ENCODE results near the gene ABL2.
"Not testable (repeated sequence)": the region's sequence is repeated elsewhere in the genome, so short reads cannot be mapped to it uniquely, and the experiment has no call there.

The ABL2 gene

GRCh38 chr1:179195376-179195775 is 34.1 kb downstream of the ABL2 start:
- TF ChIP-seq GATA1 (IDR thresholded peaks at IDR 0.05; ENCODE audit: low read depth, low read length) = no peak
- no peak for TF ChIP-seq POLR2A (IDR thresholded peaks at IDR 0.05; ENCODE audit: low read length)
- DNase-seq = no peak

GRCh38 chr1:179194068-179194537 is 35.4 kb downstream of the ABL2 start:
- no peak for DNase-seq
- TF ChIP-seq GATA1 (IDR thresholded peaks at IDR 0.05; ENCODE audit: low read depth, low read length) (no peak), POLR2A (IDR thresholded peaks at IDR 0.05; ENCODE audit: low read length) (no peak)

GRCh38 chr1:179190861-179191260 is 38.6 kb downstream of the ABL2 start:
- DNase-seq = no peak
- no peak for TF ChIP-seq POLR2A (IDR thresholded peaks at IDR 0.05; ENCODE audit: low read length)
- TF ChIP-seq GATA1 (IDR thresholded peaks at IDR 0.05; ENCODE audit: low read depth, low read length) = no peak

- TF ChIP-seq POLR2A (IDR thresholded peaks at IDR 0.05; ENCODE audit: low read length) = no peak
- no peak for TF ChIP-seq GATA1 (IDR thresholded peaks at IDR 0.05; ENCODE audit: low read depth, low read length)
- DNase-seq = peak in 1 of 2 experiments; percentile 3
Measured at GRCh38 chr1:179187735-179188471, 41.6 kb downstream of the ABL2 start.

- TF ChIP-seq GATA1 (IDR thresholded peaks at IDR 0.05; ENCODE audit: low read depth, low read length) (no peak), POLR2A (IDR thresholded peaks at IDR 0.05; ENCODE audit: low read length) (no peak)
- DNase-seq = no peak
Measured at GRCh38 chr1:179187043-179187442, 42.4 kb downstream of the ABL2 start.

- no peak for DNase-seq
- no peak for TF ChIP-seq GATA1 (IDR thresholded peaks at IDR 0.05; ENCODE audit: low read depth, low read length)
- TF ChIP-seq POLR2A (IDR thresholded peaks at IDR 0.05; ENCODE audit: low read length) = no peak
Measured at GRCh38 chr1:179184403-179184802, 45.1 kb downstream of the ABL2 start.

- TF ChIP-seq GATA1 (IDR thresholded peaks at IDR 0.05; ENCODE audit: low read depth, low read length) (no peak), POLR2A (IDR thresholded peaks at IDR 0.05; ENCODE audit: low read length) (no peak)
- DNase-seq = no peak
Measured at GRCh38 chr1:179183857-179184256, 45.6 kb downstream of the ABL2 start.

- no peak for TF ChIP-seq POLR2A (IDR thresholded peaks at IDR 0.05; ENCODE audit: low read length)
- no peak for TF ChIP-seq GATA1 (IDR thresholded peaks at IDR 0.05; ENCODE audit: low read depth, low read length)
- no peak for DNase-seq
Measured at GRCh38 chr1:179178950-179179349, 50.5 kb downstream of the ABL2 start.

GRCh38 chr1:179178183-179178582 is 51.3 kb downstream of the ABL2 start:
- no peak for DNase-seq

GRCh38 chr1:179177615-179178014 is 51.9 kb downstream of the ABL2 start:
- TF ChIP-seq POLR2A (IDR thresholded peaks at IDR 0.05; ENCODE audit: low read length) (no peak), GATA1 (IDR thresholded peaks at IDR 0.05; ENCODE audit: low read depth, low read length) (no peak)
- no peak for DNase-seq

More at GRCh38 chr1:179178183-179178582, 51.3 kb downstream of the ABL2 start:
- no peak for TF ChIP-seq GATA1 (IDR thresholded peaks at IDR 0.05; ENCODE audit: low read depth, low read length)
- TF ChIP-seq POLR2A (IDR thresholded peaks at IDR 0.05; ENCODE audit: low read length) = no peak

GRCh38 chr1:179177182-179177581 is 52.3 kb downstream of the ABL2 start:
- TF ChIP-seq POLR2A (IDR thresholded peaks at IDR 0.05; ENCODE audit: low read length) = no peak
- no peak for TF ChIP-seq GATA1 (IDR thresholded peaks at IDR 0.05; ENCODE audit: low read depth, low read length)
- no peak for DNase-seq

GRCh38 chr1:179175011-179175841 is 54.3 kb downstream of the ABL2 start:
- peak in 1 of 2 experiments; percentile 3 for DNase-seq
- TF ChIP-seq GATA1 (IDR thresholded peaks at IDR 0.05; ENCODE audit: low read depth, low read length) (no peak), POLR2A (IDR thresholded peaks at IDR 0.05; ENCODE audit: low read length) (no peak)

- not testable (repeated sequence) for DNase-seq
Measured at GRCh38 chr1:179170468-179170770, 59.1 kb downstream of the ABL2 start.

- no peak for TF ChIP-seq POLR2A (IDR thresholded peaks at IDR 0.05; ENCODE audit: low read length)
- TF ChIP-seq GATA1 (IDR thresholded peaks at IDR 0.05; ENCODE audit: low read depth, low read length) = no peak
- DNase-seq = peak in 1 of 2 experiments; percentile 6
Measured at GRCh38 chr1:179169616-179170467, 59.6 kb downstream of the ABL2 start.

All from erythroblast (primary cell).